GM12801 (cell line): Measurements from ENCODE around the gene FUT3.

ENCODE experiments used
- CTCF ChIP-seq: IDR thresholded peaks from one replicate; pipeline ENCODE4 v1.5.1; 2011; ENCODE audit warnings: control low read depth; ENCODE audit not compliant: insufficient read length; ENCODE audit errors: extremely low read depth

The FUT3 gene

GRCh38 chr19:5829567-5830310 is 21.5 kb downstream of the FUT3 start:
- no peak for TF ChIP-seq CTCF

- no peak for TF ChIP-seq CTCF
These were observed 22.3 kb downstream of the FUT3 start for GRCh38 chr19:5828661-5829566.

DNA sequence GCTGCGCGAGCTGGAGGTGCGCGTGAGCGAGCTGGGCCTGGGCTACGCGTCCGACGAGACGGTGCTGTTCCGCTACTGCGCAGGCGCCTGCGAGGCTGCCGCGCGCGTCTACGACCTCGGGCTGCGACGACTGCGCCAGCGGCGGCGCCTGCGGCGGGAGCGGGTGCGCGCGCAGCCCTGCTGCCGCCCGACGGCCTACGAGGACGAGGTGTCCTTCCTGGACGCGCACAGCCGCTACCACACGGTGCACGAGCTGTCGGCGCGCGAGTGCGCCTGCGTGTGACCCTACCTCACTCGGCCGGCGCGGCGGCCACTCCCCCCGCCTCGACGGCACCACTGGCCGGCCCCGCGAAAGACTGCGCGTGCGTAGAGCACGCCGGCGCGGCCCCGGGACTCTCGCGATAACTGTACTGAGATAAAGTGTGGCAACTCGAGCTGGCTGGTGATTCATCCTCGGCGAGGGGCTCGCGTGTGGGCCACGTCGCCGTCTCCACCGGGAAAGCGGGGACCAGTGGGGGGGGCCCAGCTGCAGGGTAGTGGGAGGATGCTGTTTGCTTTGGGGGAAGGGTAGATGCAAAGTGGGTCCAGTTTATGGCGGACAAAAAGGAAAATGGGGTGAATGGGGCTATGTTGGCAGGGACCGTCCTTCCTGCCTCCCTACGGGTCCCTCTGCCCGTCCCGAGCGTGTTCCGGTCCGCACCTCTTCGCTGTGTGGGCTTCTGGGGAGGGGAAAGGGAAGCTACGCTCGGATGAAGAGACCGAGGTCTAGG is 23.2 kb downstream of the FUT3 start:
- TF ChIP-seq CTCF = no peak

GRCh38 chr19:5827342-5827890 is 23.8 kb downstream of the FUT3 start:
- no peak for TF ChIP-seq CTCF

GRCh38 chr19:5826531-5827341 is 24.5 kb downstream of the FUT3 start:
- TF ChIP-seq CTCF = no peak

GRCh38 chr19:5825178-5825577 is 26.1 kb downstream of the FUT3 start:
- TF ChIP-seq CTCF = no peak
